ENCODE results near the gene SPRED2.
"Not testable (repeated sequence)": the region's sequence is repeated elsewhere in the genome, so short reads cannot be mapped to it uniquely, and the experiment has no call there.

Gene SPRED2

DNA sequence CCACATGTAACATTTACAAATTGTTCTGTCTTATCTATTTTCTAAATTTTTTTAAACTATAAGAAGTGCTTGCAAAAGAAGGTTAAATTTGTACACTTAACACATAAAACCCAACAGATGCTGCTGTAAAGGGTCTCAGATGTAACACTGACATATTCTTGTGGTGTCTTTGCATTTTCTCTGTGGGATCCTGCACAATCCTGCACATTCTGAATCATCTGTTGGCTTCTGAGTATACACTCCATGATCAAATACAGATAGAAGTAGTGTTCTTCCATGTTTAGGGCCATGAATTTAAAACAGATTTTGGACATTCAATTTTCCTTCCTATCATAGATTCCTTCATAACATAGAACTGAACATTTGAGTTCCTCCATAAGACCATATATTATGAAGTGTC, 89.0 kb downstream of the SPRED2 start:
- DNase-seq (ENCODE audit: low read depth): no peak

- no peak for DNase-seq (ENCODE audit: low read depth)
Measured at GRCh38 chr2:65340898-65341681, 91.3 kb downstream of the SPRED2 start.

GRCh38 chr2:65339648-65340047, 92.8 kb downstream of the SPRED2 start:
- no peak for DNase-seq (ENCODE audit: low read depth)

DNA sequence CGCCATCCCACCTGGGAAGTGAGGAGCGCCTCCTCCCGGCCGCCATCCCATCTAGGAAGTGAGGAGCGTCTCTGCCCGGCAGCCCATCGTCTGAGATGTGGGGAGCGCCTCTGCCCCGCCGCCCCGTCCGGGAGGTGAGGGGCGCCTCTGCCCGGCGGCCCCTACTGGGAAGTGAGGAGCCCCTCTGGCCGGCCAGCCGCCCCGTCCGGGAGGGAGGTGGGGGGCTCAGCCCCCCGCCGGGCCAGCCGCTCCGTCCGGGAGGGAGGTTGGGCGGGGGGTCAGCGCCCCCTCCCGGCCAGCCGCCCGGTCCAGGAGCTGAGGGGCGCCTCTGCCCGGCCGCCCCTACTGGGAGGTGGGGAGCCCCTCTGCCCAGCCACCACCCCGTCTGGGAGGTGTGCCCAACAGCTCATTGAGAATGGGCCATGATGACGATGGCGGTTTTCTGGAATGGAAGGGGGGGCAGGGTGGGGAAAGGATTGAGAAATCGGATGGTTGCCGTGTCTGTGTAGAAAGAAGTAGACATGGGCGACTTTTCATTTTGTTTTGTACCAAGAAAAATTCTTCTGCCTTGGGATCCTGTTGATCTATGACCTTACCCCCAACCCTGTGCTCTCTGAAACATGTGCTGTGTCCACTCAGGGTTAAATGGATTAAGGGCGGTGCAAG, 93.4 kb downstream of the SPRED2 start:
- not testable (repeated sequence) for DNase-seq (ENCODE audit: low read depth)

GRCh38 chr2:65337915-65338314, 94.5 kb downstream of the SPRED2 start:
- not testable (repeated sequence) for DNase-seq (ENCODE audit: low read depth)

DNA sequence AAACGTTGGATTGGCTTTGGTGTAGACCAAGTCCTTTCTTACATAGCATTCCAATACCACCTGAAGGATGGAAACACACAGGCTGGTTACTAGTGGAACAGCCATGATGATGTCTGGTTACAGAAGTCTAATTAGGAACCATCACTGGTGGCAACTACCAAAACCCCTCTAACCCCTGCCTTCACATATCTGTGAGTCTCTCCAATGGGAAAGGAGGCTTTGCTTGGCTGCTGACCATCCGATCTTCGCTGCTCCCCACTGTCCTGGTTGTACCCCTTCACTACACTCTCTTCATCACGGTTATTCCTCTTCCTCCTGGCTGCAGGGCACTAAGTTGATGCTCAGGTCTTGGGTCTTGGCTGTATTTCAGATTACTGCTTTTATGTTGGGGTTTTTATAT, 97.7 kb downstream of the SPRED2 start:
- no peak for DNase-seq (ENCODE audit: low read depth)

DNA sequence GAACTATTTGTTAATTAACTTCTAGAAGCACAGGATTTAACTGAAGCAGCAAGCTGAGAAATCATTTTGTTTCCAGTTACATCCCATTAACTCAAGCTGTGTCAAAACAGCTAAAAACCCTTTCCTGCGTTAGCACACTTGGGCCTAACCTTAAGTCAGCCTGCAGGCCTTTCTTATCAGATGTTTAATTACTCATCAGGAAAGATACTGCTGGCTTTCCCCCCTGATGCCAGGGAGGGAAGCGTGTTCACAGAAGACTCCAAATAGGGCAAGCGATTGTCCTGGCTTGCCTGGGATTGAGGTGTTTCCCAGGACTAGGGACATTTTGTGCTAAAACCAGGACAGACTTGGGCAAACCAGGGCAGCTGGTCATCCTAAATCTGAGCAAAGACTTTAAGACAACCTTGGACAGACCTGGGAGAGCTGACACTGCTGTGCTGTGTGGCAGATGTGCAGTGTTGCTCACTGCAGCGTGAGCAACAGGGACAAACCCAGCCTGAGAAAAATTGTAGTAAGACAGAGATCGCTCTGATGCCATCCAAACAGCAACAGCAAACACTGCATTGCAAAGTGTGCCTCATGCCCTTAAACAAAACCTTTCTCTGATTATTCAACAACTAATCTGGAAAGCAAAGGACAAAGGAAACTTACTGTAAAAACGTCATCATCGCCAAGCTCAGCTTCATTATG, 100.9 kb downstream of the SPRED2 start:
- DNase-seq (ENCODE audit: low read depth): no peak

DNA sequence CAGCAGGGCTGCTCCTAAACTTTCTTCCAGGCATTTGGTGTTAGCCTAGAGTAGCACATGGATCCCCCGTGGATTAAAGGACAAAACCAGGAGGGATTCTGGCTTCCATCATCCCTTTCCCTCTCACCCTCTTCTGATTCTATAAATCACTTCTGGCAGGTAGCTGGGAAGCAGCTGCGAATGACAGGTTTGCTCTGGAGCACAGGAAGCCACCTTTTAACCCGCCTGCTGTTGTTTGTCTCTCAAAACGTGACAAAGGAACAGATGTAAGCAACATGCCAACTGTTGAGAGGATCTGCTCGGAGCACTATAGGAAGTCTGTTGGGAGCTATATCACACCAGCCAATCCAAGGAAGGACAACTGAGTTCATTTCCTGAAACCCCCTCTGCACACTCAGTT, 102.9 kb downstream of the SPRED2 start:
- DNase-seq (ENCODE audit: low read depth): no peak

DNA sequence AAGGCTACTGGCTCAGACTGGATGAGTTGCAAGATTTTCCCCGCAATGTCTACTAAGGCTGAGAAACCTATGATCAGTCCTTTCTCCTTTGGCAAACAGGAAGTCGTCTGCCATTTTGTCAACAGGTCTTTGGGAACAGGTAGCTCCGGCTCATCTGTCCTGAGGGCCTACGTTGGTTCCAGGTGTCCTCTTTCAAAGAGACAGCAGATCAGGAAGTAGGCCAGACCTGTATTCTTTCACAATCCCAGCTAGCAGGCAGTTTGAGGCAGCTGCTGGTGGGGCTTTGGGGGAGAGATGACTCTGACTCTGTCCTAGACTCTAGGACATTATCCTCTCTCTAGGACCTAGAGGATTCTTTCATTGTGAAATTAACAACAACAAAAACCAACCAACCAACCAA, 106.1 kb downstream of the SPRED2 start:
- DNase-seq (ENCODE audit: low read depth): no peak

DNA sequence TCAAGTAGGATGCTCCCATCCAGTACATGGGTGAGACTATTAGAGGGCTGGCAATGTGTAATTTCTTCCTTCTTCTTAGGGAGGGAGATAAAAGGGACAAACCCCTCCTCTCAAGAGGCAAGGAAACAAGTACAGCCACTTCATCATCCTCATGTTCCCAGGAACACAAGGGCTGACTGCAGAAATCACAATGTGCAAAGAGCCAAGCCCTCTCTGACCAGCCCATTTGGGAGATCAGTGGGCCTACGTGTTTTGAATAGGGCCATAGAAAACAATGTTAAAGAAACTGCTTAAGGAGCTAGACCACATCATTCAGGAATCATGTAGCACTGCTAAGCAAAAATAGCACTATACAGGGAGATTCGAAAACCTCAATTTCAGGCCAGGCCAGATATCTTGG, 107.3 kb downstream of the SPRED2 start:
- no peak for DNase-seq (ENCODE audit: low read depth)

DNA sequence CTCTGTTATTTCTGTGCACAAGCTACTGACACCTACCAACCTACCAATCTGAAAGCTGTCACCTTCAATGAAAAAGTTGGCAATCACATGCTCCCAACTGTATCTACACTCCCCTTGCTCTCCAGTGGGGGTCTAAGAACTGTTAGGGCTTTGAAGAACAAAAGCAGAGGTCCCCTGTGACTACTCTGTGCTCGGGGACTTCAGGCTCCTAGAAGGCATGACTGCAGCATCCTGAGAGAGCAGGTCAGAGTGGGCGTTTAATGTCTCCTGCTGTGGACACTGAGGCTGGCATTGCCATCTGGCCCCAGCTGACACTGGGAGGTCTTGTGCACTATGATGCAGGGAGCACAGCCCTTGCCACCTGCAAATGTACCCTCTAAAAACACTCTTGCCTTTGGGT, 111.5 kb downstream of the SPRED2 start:
- DNase-seq (ENCODE audit: low read depth): no peak

DNA sequence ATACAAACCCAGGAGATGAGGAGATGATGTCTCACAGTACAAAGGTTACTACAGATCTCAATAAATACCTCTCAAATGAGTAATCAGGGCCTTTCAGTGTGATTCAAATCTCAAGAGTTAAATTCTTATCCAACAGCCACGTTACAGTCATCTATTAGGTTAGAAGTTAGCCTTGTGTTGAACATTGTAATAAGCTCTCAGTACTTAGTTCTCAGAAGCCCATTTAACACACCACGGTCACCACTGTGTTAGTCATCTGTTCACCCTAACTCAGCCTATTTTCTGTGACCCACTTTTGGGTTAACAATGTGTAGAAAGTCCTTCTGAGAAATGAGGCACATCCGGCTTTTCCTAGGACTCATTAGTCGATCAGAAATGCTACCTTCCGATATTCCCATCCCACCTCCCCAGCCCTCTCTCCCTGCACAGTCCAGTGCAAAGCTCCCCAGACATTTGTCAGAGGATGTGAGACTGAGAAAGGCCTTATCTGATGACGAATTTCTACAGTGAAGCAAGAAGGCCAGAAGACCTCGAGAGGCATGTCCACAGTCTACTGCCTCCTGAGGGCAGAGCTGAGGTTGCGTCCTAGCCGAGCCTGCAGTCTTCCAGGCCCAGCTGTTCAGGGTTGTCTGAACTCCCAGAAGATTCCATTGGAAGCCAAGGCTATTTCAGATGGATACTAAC, 112.2 kb downstream of the SPRED2 start:
- peak; percentile 18 for DNase-seq (ENCODE audit: low read depth)

GRCh38 chr2:65319674-65320041, 112.7 kb downstream of the SPRED2 start:
- no peak for DNase-seq (ENCODE audit: low read depth)

DNA sequence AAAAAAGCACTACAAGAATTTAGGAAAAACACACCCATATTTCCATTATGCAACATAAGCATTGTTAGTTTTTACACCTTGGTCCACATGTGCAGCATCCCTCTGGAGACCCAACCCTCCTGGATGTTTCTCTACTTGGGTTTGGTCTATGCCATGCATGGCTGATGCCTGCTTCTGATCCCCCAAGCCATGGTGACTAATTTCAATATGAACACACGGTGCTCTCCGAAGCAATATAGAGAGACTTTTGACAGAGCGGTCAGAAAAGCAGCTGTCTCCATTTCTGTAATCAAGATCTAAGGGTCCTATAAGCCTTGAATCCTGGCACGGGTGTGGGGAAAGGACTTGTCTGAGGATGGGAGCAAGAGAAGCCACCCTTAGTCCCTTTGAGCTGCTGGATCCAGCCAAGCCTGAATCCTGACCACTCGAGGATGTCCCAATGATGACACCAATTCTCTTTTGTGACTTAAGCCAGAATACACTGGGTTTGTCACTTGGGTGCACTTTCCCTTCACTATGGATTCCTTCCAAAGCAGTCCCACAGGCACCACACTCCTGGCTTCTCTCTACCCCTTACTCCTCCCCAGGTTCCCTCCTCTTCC, 113.2 kb downstream of the SPRED2 start:
- DNase-seq (ENCODE audit: low read depth): no peak

DNA sequence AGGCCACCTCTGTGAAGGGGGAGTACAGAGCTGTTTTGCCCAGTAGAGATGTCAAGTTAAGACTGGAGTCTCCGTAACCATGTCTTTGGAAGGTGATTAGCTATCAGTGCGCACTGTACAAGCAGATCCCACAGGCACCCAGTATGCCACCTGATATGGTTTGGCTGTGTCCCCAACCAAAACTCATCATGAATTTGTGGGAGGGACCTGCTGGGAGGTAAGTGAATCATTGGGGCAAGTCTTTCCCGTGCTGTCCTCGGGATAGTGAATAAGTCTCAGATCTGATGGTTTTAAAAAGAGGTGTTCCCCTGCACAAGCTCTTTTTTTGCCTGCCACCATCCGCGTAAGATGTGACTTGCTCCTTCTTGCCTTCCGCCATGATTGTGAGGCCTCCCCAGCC, 114.6 kb downstream of the SPRED2 start:
- DNase-seq (ENCODE audit: low read depth): no peak

GRCh38 chr2:65317351-65317750, 115.0 kb downstream of the SPRED2 start:
- DNase-seq (ENCODE audit: low read depth): not testable (repeated sequence)

- no peak for DNase-seq (ENCODE audit: low read depth)
Measured at GRCh38 chr2:65316072-65316471, 116.3 kb downstream of the SPRED2 start.

- DNase-seq (ENCODE audit: low read depth): no peak
Measured at GRCh38 chr2:65314801-65315441, 117.5 kb downstream of the SPRED2 start.

DNA sequence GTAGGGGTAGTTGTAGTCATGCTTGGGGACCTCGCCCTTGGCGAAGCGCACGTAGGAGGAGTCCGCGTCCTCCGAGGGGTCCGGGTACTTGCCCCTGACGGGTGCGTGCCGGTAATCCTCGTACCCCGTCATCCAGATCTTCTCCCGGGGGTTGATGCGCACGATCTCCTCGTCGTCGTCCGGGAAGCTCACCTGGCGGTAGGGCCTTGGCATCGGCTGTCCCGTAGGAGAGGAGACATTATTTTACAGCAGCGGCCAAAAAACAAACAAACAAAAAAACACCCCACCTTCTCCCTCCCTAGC, 118.5 kb downstream of the SPRED2 start:
- DNase-seq (ENCODE audit: low read depth): no peak

- DNase-seq (ENCODE audit: low read depth): no peak
Measured at GRCh38 chr2:65313126-65313953, 119.1 kb downstream of the SPRED2 start.

GRCh38 chr2:65311596-65311995, 120.8 kb downstream of the SPRED2 start:
- DNase-seq (ENCODE audit: low read depth): no peak

All from activated T-cell treated with anti-CD3 and anti-CD28 coated beads for 48 hours (primary cell).